Measurements from ENCODE around the gene TECPR2.

- TF ChIP-seq RBFOX2 (IDR thresholded peaks at IDR 0.05; ENCODE audit: low read depth, low read length) (no peak), AGO2 (optimal IDR thresholded peaks at IDR 0.05; ENCODE audit: low read depth, low read length) (no peak), ZNF788 (CRISPR knock-in tag; IDR thresholded peaks at IDR 0.05; ENCODE audit: borderline replicate concordance) (no peak)
Observed at GRCh38 chr14:102445641-102446040, 82.9 kb downstream of the TECPR2 start.
